UCSD-AML1 (cell line): ENCODE results near the gene SNRPN.
A peak's percentile ranks its signal among the peaks of the same experiment; 100 is the strongest.
"Not testable (repeated sequence)": the region's sequence is repeated elsewhere in the genome, so short reads cannot be mapped to it uniquely, and the experiment has no call there.

Experiments
- DNase-seq: peaks from one replicate; lab custom pipeline; 2025; ENCODE audit not compliant: unreplicated experiment; lab: John Stamatoyannopoulos, UW

The SNRPN gene

GRCh38 chr15:24954783-24955530 lies at the start of gene SNRPN, which contains the start of gene SNURF:
SNRPN (plus strand) TSS chr15:24954987; CDS start chr15:24974454, 19,467 bp downstream.
SNURF (plus strand) TSS chr15:24954987; CDS start chr15:24955049, 62 bp downstream.
- DNase-seq, result peak; percentile 72

- peak; percentile 22 for DNase-seq
Observed at GRCh38 chr15:24916305-24917009, 38.3 kb upstream of the SNRPN start.

GRCh38 chr15:24917431-24917830 lies 37.4 kb upstream of the SNRPN start:
- DNase-seq, result no peak

DNA sequence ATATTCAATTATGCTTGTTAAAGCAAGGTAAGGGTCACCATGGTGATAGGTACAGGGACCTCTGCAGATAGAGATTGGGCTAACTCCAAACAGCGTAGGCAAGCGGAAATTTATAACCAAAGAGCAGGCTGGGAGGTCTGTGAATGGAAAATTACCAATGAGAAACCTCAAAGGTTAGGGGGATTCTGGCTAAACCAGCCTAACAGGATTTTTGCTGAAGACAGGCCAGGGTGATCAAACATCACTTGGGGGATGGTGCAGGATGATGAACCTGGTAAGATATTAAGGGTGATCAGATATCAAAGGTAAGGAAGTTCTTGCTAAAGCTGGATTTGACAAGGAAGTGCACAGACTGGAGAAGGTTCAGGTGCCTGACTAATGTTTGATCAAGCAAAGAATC lies 35.3 kb upstream of the SNRPN start:
- DNase-seq, result no peak

DNA sequence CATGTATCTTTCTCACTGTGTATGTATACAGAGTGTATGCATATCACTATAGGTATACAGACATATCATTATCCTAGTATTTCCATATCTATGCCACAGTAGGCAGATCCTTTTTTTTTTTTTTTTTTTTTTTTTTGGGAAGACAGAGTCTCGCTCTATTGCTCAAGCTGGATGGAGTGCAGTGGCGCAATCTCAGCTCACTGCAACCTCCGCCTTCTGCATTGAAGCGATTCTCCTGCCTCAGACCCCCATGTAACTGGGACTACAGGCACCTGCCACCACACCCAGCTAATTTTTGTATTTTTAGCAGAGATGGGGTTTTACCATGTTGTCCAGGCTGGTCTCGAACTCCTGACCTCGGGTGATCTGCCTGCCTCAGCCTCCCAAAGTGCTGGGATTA lies 32.0 kb upstream of the SNRPN start:
- not testable (repeated sequence) for DNase-seq

DNA sequence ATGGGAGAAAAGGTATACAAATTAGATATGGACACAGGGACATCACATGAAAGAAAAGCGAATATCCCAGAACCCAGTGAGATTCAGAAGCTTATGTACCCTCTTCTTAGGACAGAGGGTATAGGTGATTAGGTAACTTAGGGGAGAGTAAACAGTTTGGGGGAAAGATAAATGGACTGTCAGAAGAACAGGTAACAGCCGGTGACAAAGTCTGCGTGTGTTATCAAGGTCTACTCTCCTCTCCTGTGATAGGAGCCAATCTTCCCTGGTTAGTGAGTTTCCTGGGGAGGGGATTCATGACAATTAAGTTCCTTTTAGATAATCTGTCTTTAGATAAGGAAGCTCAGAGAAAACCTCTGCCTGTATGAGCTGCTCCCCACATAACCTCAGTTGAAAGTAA lies 30.6 kb upstream of the SNRPN start:
- DNase-seq, result no peak

DNA sequence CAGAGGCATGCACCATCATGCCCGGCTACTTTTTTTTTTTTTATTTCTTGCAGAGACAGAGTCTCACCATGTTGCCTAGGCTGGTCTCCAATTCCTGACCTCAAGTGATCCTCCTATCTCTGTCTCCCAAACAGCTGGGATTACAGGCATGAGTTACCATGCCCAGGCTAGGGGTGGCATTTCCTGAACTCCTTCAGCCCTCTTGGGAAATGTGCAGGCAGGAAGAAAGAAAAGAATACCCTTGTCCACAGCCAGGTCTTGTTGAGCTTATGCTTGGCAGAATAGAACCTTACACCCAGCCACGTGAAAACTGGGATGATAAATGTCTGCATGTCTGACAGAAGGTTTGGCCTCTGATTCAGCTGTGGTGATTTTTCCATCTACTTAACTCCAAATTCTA lies 30.2 kb upstream of the SNRPN start:
- DNase-seq, result no peak

GRCh38 chr15:24931874-24932732 lies 22.7 kb upstream of the SNRPN start:
- not testable (repeated sequence) for DNase-seq

DNA sequence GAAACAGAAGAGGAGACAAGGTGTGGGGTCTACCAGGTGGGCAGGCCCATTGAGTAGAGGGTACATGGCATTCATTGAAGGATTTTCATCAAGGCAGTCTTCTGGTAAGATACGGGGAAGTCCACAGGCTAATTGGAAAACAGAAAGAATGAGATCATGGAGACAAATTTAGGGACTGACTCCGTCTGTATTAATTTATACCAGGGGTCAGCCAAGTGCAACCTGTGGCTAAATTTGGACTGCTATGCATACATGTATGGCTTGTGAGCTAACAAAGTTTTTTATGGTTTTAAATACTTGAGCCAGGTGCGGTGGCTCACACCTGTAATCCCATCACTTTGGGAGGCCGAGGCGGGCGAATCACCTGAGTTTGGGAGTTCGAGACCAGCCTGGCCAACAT lies 21.1 kb upstream of the SNRPN start:
- no peak for DNase-seq

DNA sequence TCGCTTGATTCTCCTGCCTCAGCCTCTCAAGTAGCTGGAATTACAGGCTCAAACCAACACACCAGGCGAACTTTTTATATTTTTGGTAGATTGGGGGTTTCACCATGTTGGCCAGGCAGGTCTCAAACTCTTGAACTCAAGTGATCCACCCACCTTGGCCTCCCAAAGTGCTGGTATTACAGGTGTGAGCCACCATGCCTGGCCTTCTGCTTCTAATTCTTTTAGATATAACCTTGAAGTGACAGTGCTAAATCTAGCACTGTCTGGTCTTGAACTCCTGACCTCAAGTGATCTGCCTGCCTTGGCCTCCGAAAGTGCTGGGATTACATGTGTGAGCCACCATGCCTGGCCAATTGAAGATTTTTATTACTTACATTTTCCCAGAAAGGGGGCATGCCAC lies 16.6 kb upstream of the SNRPN start:
- DNase-seq, result not testable (repeated sequence)

GRCh38 chr15:24940236-24940635 lies 14.6 kb upstream of the SNRPN start:
- no peak for DNase-seq

DNA sequence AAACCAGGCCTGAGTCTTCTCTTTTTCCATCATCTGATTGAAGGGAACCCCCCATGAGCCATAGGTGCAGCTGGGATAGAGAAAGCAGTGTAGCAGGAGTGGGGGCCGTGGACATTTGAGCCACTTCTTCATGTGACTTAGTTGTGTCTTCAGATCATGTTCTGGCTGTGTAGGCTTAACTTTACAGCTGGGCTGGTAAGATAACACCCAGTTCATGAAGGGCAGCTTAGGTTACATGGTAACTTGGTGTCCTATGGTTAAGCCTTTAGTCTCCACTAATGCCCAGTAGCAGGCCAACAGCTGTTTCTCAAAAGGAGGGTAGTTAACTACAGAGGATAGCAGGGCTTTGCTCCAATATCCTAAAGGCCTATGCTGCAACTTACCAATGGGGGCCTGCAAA lies 11.4 kb upstream of the SNRPN start:
- no peak for DNase-seq

DNA sequence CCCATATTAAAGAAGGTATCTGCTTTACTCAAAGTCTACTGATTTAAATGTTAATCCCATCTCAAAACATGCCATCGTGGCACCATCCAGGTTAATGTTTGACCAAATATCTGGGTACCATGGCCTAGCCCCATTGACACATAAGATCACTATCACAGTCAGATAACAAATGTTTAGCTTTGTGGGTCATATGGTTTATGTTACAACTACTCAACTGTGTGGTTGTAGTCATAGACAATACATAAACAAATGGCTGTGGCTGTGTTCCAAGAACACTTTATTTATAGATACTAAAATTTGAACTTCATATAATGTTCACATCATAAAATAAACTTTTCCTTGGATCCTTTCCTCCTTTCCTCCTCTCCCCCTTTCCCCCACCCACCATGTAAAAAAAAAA lies 9.8 kb upstream of the SNRPN start:
- no peak for DNase-seq

DNA sequence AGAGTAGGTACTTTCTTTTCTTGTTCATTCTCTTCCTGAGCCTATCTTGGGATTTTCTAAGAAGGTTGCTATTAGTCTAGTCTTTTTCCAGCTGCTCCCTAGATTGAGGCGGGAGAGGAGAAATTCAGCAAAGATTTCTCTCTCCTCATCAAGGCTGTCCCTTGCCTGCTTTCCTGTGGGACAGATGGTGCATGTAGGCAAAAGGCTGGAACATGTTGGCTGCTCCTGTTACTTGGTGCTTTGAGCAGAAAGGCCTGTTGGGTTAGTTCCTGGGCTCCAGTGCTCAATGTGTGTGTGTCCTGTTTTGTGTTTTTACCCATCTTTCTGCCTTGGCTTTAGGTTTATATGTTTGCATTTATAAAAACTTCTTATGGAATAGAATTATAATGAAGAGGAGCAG lies 9.1 kb upstream of the SNRPN start:
- no peak for DNase-seq

DNA sequence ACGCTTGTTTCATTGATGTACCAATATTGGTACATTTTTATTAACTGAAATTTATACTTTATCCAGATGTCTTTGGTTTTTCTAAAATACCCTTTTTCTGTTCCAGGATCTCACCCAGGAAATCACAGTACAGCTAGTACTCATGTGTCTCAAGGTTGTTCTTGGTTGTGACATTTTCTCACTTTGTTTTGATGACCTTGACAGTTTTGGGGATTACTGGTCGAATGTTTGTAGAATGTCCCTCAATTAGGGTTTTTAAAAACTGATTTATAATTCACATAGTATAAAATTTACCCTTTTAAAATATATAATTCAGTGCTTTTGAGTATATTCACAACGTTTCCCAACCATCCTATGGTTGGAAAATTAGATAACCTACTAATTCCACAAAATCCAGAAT lies 6.3 kb upstream of the SNRPN start:
- DNase-seq, result no peak

GRCh38 chr15:24955531-24955921 lies 739 bp downstream of the SNRPN start:
- peak; percentile 27 for DNase-seq

- peak; percentile 81 for DNase-seq
Observed at GRCh38 chr15:24956111-24956838, 1.5 kb downstream of the SNRPN start.

- DNase-seq, result no peak
Observed at GRCh38 chr15:24957691-24958090, 2.9 kb downstream of the SNRPN start.

DNA sequence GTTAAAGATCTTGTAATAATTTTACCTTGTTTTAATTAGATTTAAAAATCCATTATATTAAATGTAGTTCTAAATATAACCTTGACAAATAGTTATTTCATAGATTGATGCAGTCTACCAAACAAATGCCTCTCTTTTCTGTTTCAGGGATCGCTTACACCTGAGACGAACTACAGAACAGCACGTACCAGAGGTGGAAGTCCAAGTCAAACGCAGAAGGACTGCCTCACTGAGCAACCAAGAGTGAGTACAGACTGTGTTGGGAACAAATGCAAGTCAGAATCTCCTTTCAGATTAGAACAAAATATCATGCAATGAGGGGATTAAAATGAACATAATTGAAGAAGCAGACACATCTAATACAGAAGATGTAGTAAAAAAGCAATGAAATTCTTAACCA lies 7.2 kb downstream of the SNRPN start:
- no peak for DNase-seq

- no peak for DNase-seq
Observed at GRCh38 chr15:24962880-24963279, 8.1 kb downstream of the SNRPN start.
